Panc1 (cell line): ENCODE measurements around the gene MTRF1L. TPM values are rescaled to one million over a fixed set of nuclear protein-coding genes. Genes with fewer than 3 reads are reported as not detected.

Experiments used
- ATAC-seq: fragments of 200-7000 bp; cut with Tn5 transposase; 2 replicates; pipeline ENCODE4 v1.9.1; 2020; ENCODE audit warnings: mild to moderate bottlenecking, moderate library complexity
- BruUV-seq: library from RNA; stranded (reverse); fragments of 400-500 nt; replicated peaks from 2 replicates; lab custom pipeline; 2021; lab: Mats Ljungman, UMichigan
- CTCF ChIA-PET: fragments of 300-600 bp; sonication (Branson Sonifier 250); formaldehyde crosslinking; loops from one replicate; lab custom pipeline; 2022; ENCODE audit warnings: antibody characterized with exemption; lab: Charles Lee
- POLR2A ChIA-PET: fragments of 300-600 bp; sonication (Branson Sonifier 250); formaldehyde crosslinking; loops from one replicate; lab custom pipeline; 2022; ENCODE audit warnings: antibody characterized with exemption; lab: Charles Lee
- DNase-seq: peaks from one replicate; pipeline ENCODE4 v3.0.0-alpha.2; 2010; ENCODE audit warnings: low read depth, low spot score
- H3K27ac ChIP-seq: 2 replicates; pipeline ENCODE4 v1.5.1; 2011; ENCODE audit warnings: mild to moderate bottlenecking, low read length, inconsistent platforms
- H3K27me3 ChIP-seq: fragments of 200-500 bp; sonication (Bioruptor generic); 2 replicates; pipeline ENCODE4 v1.6.0; 2014; ENCODE audit warnings: low read length, inconsistent platforms; ENCODE audit not compliant: control insufficient read depth, insufficient read depth
- H3K36me3 ChIP-seq: fragments of 200-500 bp; sonication (Bioruptor generic); 2 replicates; pipeline ENCODE4 v1.5.1; 2014; ENCODE audit warnings: inconsistent platforms, mild to moderate bottlenecking, low read length, moderate library complexity; ENCODE audit not compliant: control insufficient read depth, insufficient read depth
- H3K4me1 ChIP-seq: 2 replicates; pipeline ENCODE4 v1.5.1; 2011; ENCODE audit warnings: inconsistent platforms, mild to moderate bottlenecking, low read length, moderate library complexity; ENCODE audit not compliant: control insufficient read depth, insufficient read depth
- H3K4me3 ChIP-seq, 2 experiments: 2 replicates each; pipeline ENCODE4 v1.5.1; 2011 to 2012; ENCODE audit warnings: low read depth in 2 of 2, low read length in 2 of 2, mild to moderate bottlenecking in 2 of 2, inconsistent platforms in 1 of 2, moderate library complexity in 1 of 2
- H3K9me3 ChIP-seq: fragments of 200-500 bp; sonication (Bioruptor generic); 2 replicates; pipeline ENCODE4 v1.5.1; 2014; ENCODE audit warnings: low read depth, mild to moderate bottlenecking, inconsistent platforms, low read length, moderate library complexity; ENCODE audit not compliant: control insufficient read depth, insufficient read depth
- POLR2AphosphoS5 ChIP-seq: IDR thresholded peaks from 2 replicates; pipeline ENCODE4 v1.6.1; 2012; ENCODE audit warnings: mild to moderate bottlenecking, low read depth, low read length, moderate library complexity
- SIN3A ChIP-seq: IDR thresholded peaks from 2 replicates; pipeline ENCODE4 v1.6.1; 2012; ENCODE audit warnings: low read depth, mild to moderate bottlenecking, low read length, moderate library complexity, borderline replicate concordance; ENCODE audit not compliant: insufficient read depth
- TCF7L2 ChIP-seq: IDR thresholded peaks from 2 replicates; pipeline ENCODE4 v1.6.1; 2011; ENCODE audit warnings: mild to moderate bottlenecking, low read depth, low read length, inconsistent platforms
- in situ Hi-C: cut with HindIII; loops from 2 replicates; pipeline ENCODE4 v1.10.0; 2016; ENCODE audit warnings: low sequenced_read_pairs, low pct_unique_long_range_greater_than_20kb
- intact Hi-C: fragments of 100-400 bp; cut with micrococcal nuclease; formaldehyde crosslinking; loops from one replicate; pipeline ENCODE4 v1.10.0; 2022; ENCODE audit not compliant: unreplicated experiment
- total RNA-seq: library from RNA; stranded (reverse); gene quantifications from one replicate; pipeline ENCODE4 v1.2.1, GENCODE V29; 2021; ENCODE audit not compliant: unreplicated experiment
- TF ChIP-seq, protein P1 (sequence below), 2 experiments: IDR thresholded peaks; 2 replicates each; pipeline ENCODE4 v1.6.1; 2011 to 2012; ENCODE audit warnings: low read depth in 2 of 2, control low read depth in 1 of 2, low read length in 1 of 2, mild to moderate bottlenecking in 1 of 2, moderate library complexity in 1 of 2; ENCODE audit not compliant: insufficient read depth in 1 of 2
- TF ChIP-seq, protein P2 (sequence below): fragments of 450-650 bp; IDR thresholded peaks from 2 replicates; pipeline ENCODE4 v1.5.1; 2017; ENCODE audit warnings: mild to moderate bottlenecking

Gene MTRF1L
- total RNA-seq, 1 experiment from 2014 or later: 22.7 TPM

DNA sequence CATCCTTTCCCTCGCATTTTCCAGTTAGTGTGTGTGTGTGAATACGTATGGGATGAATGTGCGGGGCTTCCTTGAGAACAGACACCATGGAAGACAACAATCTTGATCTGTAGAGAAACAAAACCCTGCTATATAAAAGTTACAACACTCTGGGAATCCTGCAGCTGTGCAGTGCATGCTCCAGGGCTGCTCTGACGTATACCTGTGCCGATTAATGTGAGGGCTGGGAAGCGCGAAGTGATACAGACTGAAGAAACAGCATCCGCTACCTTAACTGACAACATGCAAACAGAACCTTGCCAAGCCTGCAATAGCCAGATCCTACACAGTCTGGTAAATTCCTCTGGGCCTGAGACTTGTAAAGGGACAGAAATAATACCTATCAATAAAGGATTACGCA is 31.6 kb upstream of the MTRF1L start:
- no peaks in the 10 kb centered on the region for H3K36me3 ChIP-seq
- intact Hi-C loops: loop anchor here (5.0 to 10.0 kb wide), 2 partner anchors 201 to 278 kb away; no protein-coding TSS in a partner anchor
- ATAC-seq (no peak), DNase-seq (no peak)
- no peaks in the 10 kb centered on the region for H3K9me3 ChIP-seq
- no peak overlapping the region for H3K27ac ChIP-seq
- no peaks in the 10 kb centered on the region; the same call in 1 of the 2 replicates for H3K4me1 ChIP-seq
- no peak overlapping the region for H3K4me3 ChIP-seq
- no TSS peak for BruUV-seq
- ChIA-PET POLR2A (no interaction called here), CTCF (interaction anchor here (0.6 kb wide), 1 partner anchor 1146 kb away, joined by 3 read pairs; no protein-coding TSS in a partner anchor)
- no peaks in the 10 kb centered on the region for H3K27me3 ChIP-seq
- in situ Hi-C loops: no loop called here
- TF ChIP-seq, protein P1, sequence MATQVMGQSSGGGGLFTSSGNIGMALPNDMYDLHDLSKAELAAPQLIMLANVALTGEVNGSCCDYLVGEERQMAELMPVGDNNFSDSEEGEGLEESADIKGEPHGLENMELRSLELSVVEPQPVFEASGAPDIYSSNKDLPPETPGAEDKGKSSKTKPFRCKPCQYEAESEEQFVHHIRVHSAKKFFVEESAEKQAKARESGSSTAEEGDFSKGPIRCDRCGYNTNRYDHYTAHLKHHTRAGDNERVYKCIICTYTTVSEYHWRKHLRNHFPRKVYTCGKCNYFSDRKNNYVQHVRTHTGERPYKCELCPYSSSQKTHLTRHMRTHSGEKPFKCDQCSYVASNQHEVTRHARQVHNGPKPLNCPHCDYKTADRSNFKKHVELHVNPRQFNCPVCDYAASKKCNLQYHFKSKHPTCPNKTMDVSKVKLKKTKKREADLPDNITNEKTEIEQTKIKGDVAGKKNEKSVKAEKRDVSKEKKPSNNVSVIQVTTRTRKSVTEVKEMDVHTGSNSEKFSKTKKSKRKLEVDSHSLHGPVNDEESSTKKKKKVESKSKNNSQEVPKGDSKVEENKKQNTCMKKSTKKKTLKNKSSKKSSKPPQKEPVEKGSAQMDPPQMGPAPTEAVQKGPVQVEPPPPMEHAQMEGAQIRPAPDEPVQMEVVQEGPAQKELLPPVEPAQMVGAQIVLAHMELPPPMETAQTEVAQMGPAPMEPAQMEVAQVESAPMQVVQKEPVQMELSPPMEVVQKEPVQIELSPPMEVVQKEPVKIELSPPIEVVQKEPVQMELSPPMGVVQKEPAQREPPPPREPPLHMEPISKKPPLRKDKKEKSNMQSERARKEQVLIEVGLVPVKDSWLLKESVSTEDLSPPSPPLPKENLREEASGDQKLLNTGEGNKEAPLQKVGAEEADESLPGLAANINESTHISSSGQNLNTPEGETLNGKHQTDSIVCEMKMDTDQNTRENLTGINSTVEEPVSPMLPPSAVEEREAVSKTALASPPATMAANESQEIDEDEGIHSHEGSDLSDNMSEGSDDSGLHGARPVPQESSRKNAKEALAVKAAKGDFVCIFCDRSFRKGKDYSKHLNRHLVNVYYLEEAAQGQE (IDR thresholded peaks at IDR 0.05; ENCODE audit: insufficient read depth in 1 of 2, low read depth in 2 of 2, low read length in 1 of 2): no peak
- TF ChIP-seq SIN3A: no peak
- no peak for TF ChIP-seq TCF7L2
- TF ChIP-seq, protein P2, sequence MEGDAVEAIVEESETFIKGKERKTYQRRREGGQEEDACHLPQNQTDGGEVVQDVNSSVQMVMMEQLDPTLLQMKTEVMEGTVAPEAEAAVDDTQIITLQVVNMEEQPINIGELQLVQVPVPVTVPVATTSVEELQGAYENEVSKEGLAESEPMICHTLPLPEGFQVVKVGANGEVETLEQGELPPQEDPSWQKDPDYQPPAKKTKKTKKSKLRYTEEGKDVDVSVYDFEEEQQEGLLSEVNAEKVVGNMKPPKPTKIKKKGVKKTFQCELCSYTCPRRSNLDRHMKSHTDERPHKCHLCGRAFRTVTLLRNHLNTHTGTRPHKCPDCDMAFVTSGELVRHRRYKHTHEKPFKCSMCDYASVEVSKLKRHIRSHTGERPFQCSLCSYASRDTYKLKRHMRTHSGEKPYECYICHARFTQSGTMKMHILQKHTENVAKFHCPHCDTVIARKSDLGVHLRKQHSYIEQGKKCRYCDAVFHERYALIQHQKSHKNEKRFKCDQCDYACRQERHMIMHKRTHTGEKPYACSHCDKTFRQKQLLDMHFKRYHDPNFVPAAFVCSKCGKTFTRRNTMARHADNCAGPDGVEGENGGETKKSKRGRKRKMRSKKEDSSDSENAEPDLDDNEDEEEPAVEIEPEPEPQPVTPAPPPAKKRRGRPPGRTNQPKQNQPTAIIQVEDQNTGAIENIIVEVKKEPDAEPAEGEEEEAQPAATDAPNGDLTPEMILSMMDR: no peak
- no peak for TF ChIP-seq POLR2AphosphoS5

DNA sequence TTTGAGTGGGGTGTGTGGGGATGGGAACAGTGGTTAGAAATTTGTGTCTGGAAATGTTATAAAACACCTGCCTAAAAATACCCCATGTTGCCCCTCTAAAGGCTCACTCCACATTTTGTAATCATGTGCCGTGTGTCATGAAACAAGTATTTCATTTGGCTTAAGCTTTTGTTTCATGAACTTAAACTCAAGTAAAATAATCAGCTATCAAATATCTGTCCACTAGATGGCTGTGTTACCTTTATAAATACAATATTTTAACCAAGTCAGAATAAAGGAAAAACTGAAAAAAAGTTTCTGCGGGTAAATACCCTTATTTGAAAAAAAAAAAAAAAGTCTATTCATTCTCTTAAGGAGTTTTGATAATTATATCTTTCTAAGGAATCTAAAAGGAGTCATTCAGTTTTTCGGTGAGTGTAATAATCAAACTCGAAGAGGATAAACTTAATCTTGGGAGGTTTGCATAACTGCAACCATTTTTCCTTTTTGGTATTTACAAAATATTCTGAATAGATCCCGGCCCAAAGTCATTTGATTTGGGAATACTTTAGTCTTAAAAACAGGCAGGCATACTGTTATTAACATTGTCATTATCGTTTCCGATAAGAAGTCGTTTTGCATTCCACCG is 29.9 kb upstream of the MTRF1L start:
- DNase-seq: no peak
- H3K27ac ChIP-seq: no peak overlapping the region
- BruUV-seq: no TSS peak
- POLR2A ChIA-PET: no interaction called here
- ATAC-seq: no peak; the same call in 1 of the 2 replicates
- H3K36me3 ChIP-seq: no peaks in the 10 kb centered on the region
- H3K4me3 ChIP-seq: no peak overlapping the region
- no peaks in the 10 kb centered on the region; the same call in 1 of the 2 replicates for H3K4me1 ChIP-seq
- CTCF ChIA-PET: interaction anchor here (0.7 to 1.0 kb wide), 9 partner anchors 76 to 1587 kb away, joined by 3 to 12 read pairs (median 4); no protein-coding TSS in a partner anchor
- in situ Hi-C loops: no loop called here
- no peaks in the 10 kb centered on the region for H3K9me3 ChIP-seq
- H3K27me3 ChIP-seq: no peaks in the 10 kb centered on the region
- intact Hi-C loops: loop anchor here (5.0 to 10.0 kb wide), 2 partner anchors 202 to 280 kb away; no protein-coding TSS in a partner anchor
- TF ChIP-seq POLR2AphosphoS5: no peak
- TF ChIP-seq, protein P2: peak; percentile 56; the same call in 1 of the 2 replicates
